Endodermal cell (in vitro differentiated cells): ENCODE data around the gene PLA2G12B. TPM values are rescaled to one million over a fixed set of nuclear protein-coding genes. Genes with fewer than 3 reads are reported as not detected.

ENCODE experiments used
- DNase-seq: peaks from one replicate; pipeline ENCODE4 v3.0.0-alpha.2; 2017
- H3K27ac ChIP-seq: 2 replicates; pipeline ENCODE4 v1.5.1; 2013; ENCODE audit warnings: mild to moderate bottlenecking, low read depth, low read length, moderate library complexity
- H3K27me3 ChIP-seq: 2 replicates; pipeline ENCODE4 v1.6.1; 2013; ENCODE audit warnings: mild to moderate bottlenecking, low read length, moderate library complexity; ENCODE audit not compliant: insufficient read depth, control insufficient read depth, poor library complexity, severe bottlenecking
- H3K36me3 ChIP-seq: 2 replicates; pipeline ENCODE4 v1.7.0; 2013; ENCODE audit warnings: mild to moderate bottlenecking, low read length, moderate library complexity; ENCODE audit not compliant: control insufficient read depth, insufficient read depth
- H3K4me1 ChIP-seq: one replicate; pipeline ENCODE4 v1.7.0; 2013; ENCODE audit warnings: low read length; ENCODE audit not compliant: control insufficient read depth, insufficient read depth
- H3K4me3 ChIP-seq: 2 replicates; pipeline ENCODE4 v1.5.1; 2013; ENCODE audit warnings: mild to moderate bottlenecking, low read length, moderate library complexity
- H3K9ac ChIP-seq: 2 replicates; pipeline ENCODE4 v1.6.1; 2013; ENCODE audit warnings: mild to moderate bottlenecking, low read length, moderate library complexity; ENCODE audit not compliant: poor library complexity, severe bottlenecking; ENCODE audit errors: extremely low read depth
- H3K9me3 ChIP-seq: 2 replicates; pipeline ENCODE4 v1.6.1; 2013; ENCODE audit warnings: mild to moderate bottlenecking, low read length, moderate library complexity; ENCODE audit not compliant: control insufficient read depth
- H3K27ac Mint-ChIP-seq: 2 replicates; pipeline ENCODE4 v1.8.0; 2020; ENCODE audit warnings: mixed read lengths
- H3K27me3 Mint-ChIP-seq: 2 replicates; pipeline ENCODE4 v1.8.0; 2021; ENCODE audit warnings: mild to moderate bottlenecking, mixed read lengths; ENCODE audit not compliant: insufficient read depth
- H3K36me3 Mint-ChIP-seq: 2 replicates; pipeline ENCODE4 v1.8.0; 2020; ENCODE audit warnings: low read depth, mixed read lengths
- H3K4me1 Mint-ChIP-seq: 2 replicates; pipeline ENCODE4 v1.8.0; 2020; ENCODE audit warnings: mixed read lengths
- H3K4me3 Mint-ChIP-seq: 2 replicates; pipeline ENCODE4 v1.8.0; 2020; ENCODE audit warnings: mild to moderate bottlenecking, moderate library complexity, mixed read lengths
- H3K9me3 Mint-ChIP-seq: 2 replicates; pipeline ENCODE4 v1.8.0; 2020; ENCODE audit warnings: mild to moderate bottlenecking, mixed read lengths
- WGBS, 2 experiments: methylation state at CpG; one replicate each; pipeline versions ENCODE4 v1.1.5 to v1.1.7; 2013; ENCODE audit warnings: missing lambda C conversion rate in 2 of 2, mixed read lengths in 1 of 2; ENCODE audit not compliant: insufficient coverage in 1 of 2, insufficient read length in 1 of 2; 5-methylcytosine and 5-hydroxymethylcytosine counted together
- total RNA-seq, 2 donors: library from RNA; stranded (reverse); fragmentation: NEBNext Ultra II Directional in 1 of 2; extraction: Animal tissue kit (Norgen Biotek cat#: 25700) in 1 of 2; gene quantifications; 2 replicates in 1 of 2; 3 replicates in 1 of 2; pipeline ENCODE4 v1.2.1, GENCODE V29; 2021
- TF ChIP-seq, protein P1 (sequence below): fragments of 200-600 bp; sonication (generic); conservative IDR thresholded peaks from 2 replicates; pipeline ENCODE4 v1.5.0; 2021; ENCODE audit warnings: antibody characterized with exemption, mild to moderate bottlenecking

Gene PLA2G12B
- total RNA-seq, 2 donors from 2014 or later = 0.64 to 0.93 TPM

DNA sequence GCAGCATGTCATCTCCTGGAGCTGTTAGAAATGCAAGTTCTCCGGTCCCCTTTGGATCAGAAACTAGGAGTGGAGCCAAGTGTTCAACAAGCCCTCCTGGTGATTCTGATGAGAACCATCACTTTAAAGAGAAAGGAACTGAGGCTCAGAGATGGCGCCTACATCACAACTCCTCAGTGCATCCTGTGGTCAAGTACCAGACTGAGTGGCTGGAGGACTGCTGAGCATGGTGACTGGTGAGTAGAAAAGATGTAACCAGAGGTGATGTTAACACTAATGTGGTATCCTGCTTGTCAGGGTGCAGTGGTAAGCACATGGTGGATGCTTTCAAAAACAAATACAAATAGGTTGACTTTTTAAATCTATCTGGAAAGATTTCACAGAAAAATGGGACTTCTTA lies 64.5 kb downstream of the PLA2G12B start:
- H3K4me3 Mint-ChIP-seq = no peak overlapping the region

DNA sequence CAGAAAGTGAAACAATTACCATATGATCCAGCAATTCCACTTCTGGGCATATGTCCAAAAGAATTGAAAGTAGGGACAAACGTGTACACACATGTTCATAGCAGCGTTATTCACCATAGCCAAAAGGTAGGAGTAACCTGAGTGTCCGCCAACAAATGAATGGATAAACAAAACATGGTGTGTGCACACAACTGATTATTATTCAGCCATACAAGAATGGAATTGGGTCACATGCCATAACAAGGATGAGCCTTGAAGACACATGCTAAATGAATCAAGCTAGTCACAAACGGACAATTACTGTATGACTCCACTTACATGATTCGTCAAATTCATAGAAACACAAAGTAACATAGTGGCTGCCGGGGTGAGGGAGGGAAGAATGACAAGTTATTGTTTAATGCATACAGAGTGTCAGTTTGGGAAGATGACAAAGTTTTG lies 65.2 kb downstream of the PLA2G12B start:
- Mint-ChIP-seq H3K9me3 (no peaks in the 10 kb centered on the region), H3K27ac (no peak overlapping the region), H3K4me1 (no peaks in the 10 kb centered on the region), H3K27me3 (no peaks in the 10 kb centered on the region), H3K36me3 (peaks cover 37% of the 10 kb centered on the region), H3K4me3 (no peak overlapping the region)
- no peak overlapping the region for H3K9ac ChIP-seq
- TF ChIP-seq, protein P1, sequence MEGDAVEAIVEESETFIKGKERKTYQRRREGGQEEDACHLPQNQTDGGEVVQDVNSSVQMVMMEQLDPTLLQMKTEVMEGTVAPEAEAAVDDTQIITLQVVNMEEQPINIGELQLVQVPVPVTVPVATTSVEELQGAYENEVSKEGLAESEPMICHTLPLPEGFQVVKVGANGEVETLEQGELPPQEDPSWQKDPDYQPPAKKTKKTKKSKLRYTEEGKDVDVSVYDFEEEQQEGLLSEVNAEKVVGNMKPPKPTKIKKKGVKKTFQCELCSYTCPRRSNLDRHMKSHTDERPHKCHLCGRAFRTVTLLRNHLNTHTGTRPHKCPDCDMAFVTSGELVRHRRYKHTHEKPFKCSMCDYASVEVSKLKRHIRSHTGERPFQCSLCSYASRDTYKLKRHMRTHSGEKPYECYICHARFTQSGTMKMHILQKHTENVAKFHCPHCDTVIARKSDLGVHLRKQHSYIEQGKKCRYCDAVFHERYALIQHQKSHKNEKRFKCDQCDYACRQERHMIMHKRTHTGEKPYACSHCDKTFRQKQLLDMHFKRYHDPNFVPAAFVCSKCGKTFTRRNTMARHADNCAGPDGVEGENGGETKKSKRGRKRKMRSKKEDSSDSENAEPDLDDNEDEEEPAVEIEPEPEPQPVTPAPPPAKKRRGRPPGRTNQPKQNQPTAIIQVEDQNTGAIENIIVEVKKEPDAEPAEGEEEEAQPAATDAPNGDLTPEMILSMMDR = no peak
- DNase-seq = no peak
- peaks cover 35% of the 10 kb centered on the region for H3K36me3 ChIP-seq
- H3K4me1 ChIP-seq = no peaks in the 10 kb centered on the region
- no peak overlapping the region for H3K27ac ChIP-seq
- 80 to 81% methylated on average over 6 of the region's 6 CpGs for WGBS, 2 experiments
- no peak overlapping the region for H3K4me3 ChIP-seq
- no peaks in the 10 kb centered on the region for H3K27me3 ChIP-seq
- no peaks in the 10 kb centered on the region for H3K9me3 ChIP-seq

More for the DNA sequence above, 64.5 kb downstream of the PLA2G12B start:
- Histone ChIP-seq H3K9me3 (no peaks in the 10 kb centered on the region), H3K9ac (no peak overlapping the region), H3K27me3 (no peaks in the 10 kb centered on the region), H3K4me1 (no peaks in the 10 kb centered on the region), H3K27ac (no peak overlapping the region), H3K36me3 (peaks cover 29% of the 10 kb centered on the region), H3K4me3 (no peak overlapping the region)
- WGBS, 2 experiments = 92 to 100% methylated on average over 2 of the region's 2 CpGs
- H3K4me1 Mint-ChIP-seq = no peaks in the 10 kb centered on the region
- H3K27ac Mint-ChIP-seq = no peak overlapping the region
- no peaks in the 10 kb centered on the region for H3K27me3 Mint-ChIP-seq
- no peak for DNase-seq
- H3K36me3 Mint-ChIP-seq = peaks cover 33% of the 10 kb centered on the region
- TF ChIP-seq, protein P1 = no peak
- H3K9me3 Mint-ChIP-seq = no peaks in the 10 kb centered on the region

DNA sequence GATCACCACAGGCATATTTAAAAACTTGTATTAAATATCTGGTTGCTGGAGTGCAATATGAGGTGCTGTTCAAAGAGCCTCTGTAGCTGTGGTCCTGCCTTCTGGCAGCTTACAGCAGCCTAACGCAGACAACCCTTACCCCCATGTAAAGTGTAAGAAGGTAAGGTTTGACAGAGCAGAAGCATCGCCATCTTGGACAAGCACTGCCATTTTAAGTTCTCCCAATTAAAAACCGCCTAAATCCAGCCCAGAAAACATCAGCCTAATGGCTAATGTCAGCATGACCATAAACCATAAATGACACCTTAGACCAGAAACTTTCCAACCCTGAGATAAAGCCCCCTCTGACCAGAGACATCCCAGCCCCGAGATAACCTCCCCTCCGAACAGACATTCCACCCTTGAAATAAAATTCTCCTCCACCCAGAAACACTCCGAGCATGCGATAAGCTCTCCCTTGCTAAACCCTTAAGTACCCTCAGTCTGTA lies 66.4 kb downstream of the PLA2G12B start:
- WGBS, 2 experiments = 93 to 100% methylated on average over 3 to 7 of the region's 7 CpGs
- no peaks in the 10 kb centered on the region for H3K27me3 ChIP-seq
- no peaks in the 10 kb centered on the region for H3K9me3 Mint-ChIP-seq
- peaks cover 38% of the 10 kb centered on the region for H3K36me3 ChIP-seq
- no peaks in the 10 kb centered on the region for H3K4me1 Mint-ChIP-seq
- no peak overlapping the region for H3K4me3 ChIP-seq
- H3K27me3 Mint-ChIP-seq = no peaks in the 10 kb centered on the region
- peaks cover 47% of the 10 kb centered on the region for H3K36me3 Mint-ChIP-seq
- no peak overlapping the region for H3K27ac ChIP-seq
- H3K9ac ChIP-seq = no peak overlapping the region
- H3K4me1 ChIP-seq = no peaks in the 10 kb centered on the region
- peaks cover 4% of the 10 kb centered on the region for H3K9me3 ChIP-seq
- H3K27ac Mint-ChIP-seq = peak overlapping the region; percentile 53
- no peak for DNase-seq
- TF ChIP-seq, protein P1 = no peak
- H3K4me3 Mint-ChIP-seq = no peak overlapping the region
